Measurements from ENCODE around the gene SH2D2A.

The SH2D2A gene

GRCh38 chr1:156836041-156836654 lies 19.5 kb upstream of the SH2D2A start:
- TF ChIP-seq REST (IDR thresholded peaks at IDR 0.05; ENCODE audit: insufficient replicate concordance, low read depth): no peak
- no peak for TF ChIP-seq SPI1 (IDR thresholded peaks at IDR 0.05; ENCODE audit: borderline replicate concordance, low read depth)
- no peak for TF ChIP-seq CTCF (IDR thresholded peaks at IDR 0.05; ENCODE audit: insufficient read depth, low read length)
- TF ChIP-seq GABPA (IDR thresholded peaks at IDR 0.05; ENCODE audit: low read depth): no peak
- TF ChIP-seq POLR2AphosphoS5 (IDR thresholded peaks at IDR 0.05; ENCODE audit: low read depth): no peak
- no peak overlapping the region for H3K4me3 ChIP-seq (replicated peaks; ENCODE audit: insufficient read depth, low read length)
- H3K27ac ChIP-seq (replicated peaks): no peak overlapping the region
- no peak for DNase-seq (ENCODE audit: low read depth in 1 of 2, low spot score in 1 of 2)
- H3K27me3 ChIP-seq (ENCODE audit: insufficient read depth, poor library complexity, severe bottlenecking): peaks cover 25% of the 10 kb centered on the region

- TF ChIP-seq CTCF (IDR thresholded peaks at IDR 0.05; ENCODE audit: insufficient read depth, low read length): no peak
- no peak for TF ChIP-seq REST (IDR thresholded peaks at IDR 0.05; ENCODE audit: insufficient replicate concordance, low read depth)
- no peak for TF ChIP-seq SPI1 (IDR thresholded peaks at IDR 0.05; ENCODE audit: borderline replicate concordance, low read depth)
- no peak for TF ChIP-seq GABPA (IDR thresholded peaks at IDR 0.05; ENCODE audit: low read depth)
- TF ChIP-seq POLR2AphosphoS5 (IDR thresholded peaks at IDR 0.05; ENCODE audit: low read depth): no peak
- Histone ChIP-seq H3K27me3 (ENCODE audit: insufficient read depth, poor library complexity, severe bottlenecking) (peaks cover 23% of the 10 kb centered on the region), H3K4me3 (replicated peaks; ENCODE audit: insufficient read depth, low read length) (no peak overlapping the region), H3K27ac (replicated peaks) (no peak overlapping the region)
- no peak for DNase-seq (ENCODE audit: low read depth in 1 of 2, low spot score in 1 of 2)
These were observed 17.7 kb upstream of the SH2D2A start for GRCh38 chr1:156834322-156834721.

- H3K27ac ChIP-seq (replicated peaks): no peak overlapping the region
- DNase-seq (ENCODE audit: low read depth in 1 of 2, low spot score in 1 of 2): no peak
- no peak for TF ChIP-seq POLR2AphosphoS5 (IDR thresholded peaks at IDR 0.05; ENCODE audit: low read depth)
- TF ChIP-seq GABPA (IDR thresholded peaks at IDR 0.05; ENCODE audit: low read depth): no peak
- no peak for TF ChIP-seq CTCF (IDR thresholded peaks at IDR 0.05; ENCODE audit: insufficient read depth, low read length)
- no peak for TF ChIP-seq REST (IDR thresholded peaks at IDR 0.05; ENCODE audit: insufficient replicate concordance, low read depth)
- TF ChIP-seq SPI1 (IDR thresholded peaks at IDR 0.05; ENCODE audit: borderline replicate concordance, low read depth): no peak
- peaks cover 20% of the 10 kb centered on the region for H3K27me3 ChIP-seq (ENCODE audit: insufficient read depth, poor library complexity, severe bottlenecking)
- H3K4me3 ChIP-seq (replicated peaks; ENCODE audit: insufficient read depth, low read length): no peak overlapping the region
These were observed 17.0 kb upstream of the SH2D2A start for GRCh38 chr1:156833603-156834002.
